K562 (cell line): ENCODE measurements around the gene ABCG1.

ENCODE experiments used
- BCL6 ChIP-seq: fragments of 250-450 bp; sonication (Bioruptor Pico); IDR thresholded peaks from 2 replicates; pipeline ENCODE4 v1.4.0; 2020
- BRCA1 ChIP-seq, 2 experiments: fragments of 450-650 bp in 1 of 2; sonication (generic) in 1 of 2; formaldehyde crosslinking in 1 of 2; IDR thresholded peaks; 2 replicates each; pipeline versions ENCODE4 v1.5.0 to v1.6.1; 2017 to 2020; ENCODE audit warnings: mild to moderate bottlenecking in 1 of 2, missing genetic modification reagents in 1 of 2
- CHD2 ChIP-seq: IDR thresholded peaks from 2 replicates; pipeline ENCODE4 v1.6.1; 2011; ENCODE audit warnings: low read depth, low read length
- DMBX1 ChIP-seq: fragments of 250-450 bp; sonication (Bioruptor Pico); IDR thresholded peaks from 2 replicates; pipeline ENCODE4 v1.8.0; 2022; ENCODE audit warnings: inconsistent platforms, mild to moderate bottlenecking, moderate library complexity, borderline replicate concordance
- EZH2 ChIP-seq: IDR thresholded peaks from 2 replicates; pipeline ENCODE4 v1.6.1; 2012; ENCODE audit warnings: low read depth, mild to moderate bottlenecking, inconsistent platforms, low read length, borderline replicate concordance
- GABPA ChIP-seq: fragments of 200-800 bp; sonication (Bioruptor generic); conservative IDR thresholded peaks from 2 replicates; pipeline ENCODE4 v1.6.1; 2016; ENCODE audit warnings: low read depth, missing genetic modification characterization, missing compliant biosample characterization
- MTA1 ChIP-seq: fragments of 450-650 bp; IDR thresholded peaks from 2 replicates; pipeline ENCODE4 v1.6.1; 2017; ENCODE audit warnings: borderline replicate concordance
- NFYB ChIP-seq: IDR thresholded peaks from 2 replicates; pipeline ENCODE4 v1.6.1; 2011; ENCODE audit warnings: mild to moderate bottlenecking, moderate library complexity; ENCODE audit not compliant: insufficient read length; ENCODE audit errors: extremely low read depth
- TRIM25 ChIP-seq: fragments of 450-650 bp; IDR thresholded peaks from 2 replicates; pipeline ENCODE4 v1.7.0; 2016; ENCODE audit warnings: borderline replicate concordance
- ZNF124 ChIP-seq: sonication (generic); formaldehyde crosslinking; IDR thresholded peaks from 2 replicates; pipeline ENCODE4 v1.8.1; 2022; ENCODE audit warnings: missing genetic modification reagents
- ZNF695 ChIP-seq: fragments of 450-650 bp; formaldehyde crosslinking; IDR thresholded peaks from 2 replicates; pipeline ENCODE4 v1.4.0; 2020; ENCODE audit warnings: mild to moderate bottlenecking, moderate library complexity
- TF ChIP-seq, protein P1 (sequence below): fragments of 450-650 bp; formaldehyde crosslinking; IDR thresholded peaks from 2 replicates; pipeline ENCODE4 v1.4.0; 2022; ENCODE audit warnings: mild to moderate bottlenecking, moderate library complexity
- TF ChIP-seq, protein P2 (sequence below), 3 experiments: IDR thresholded peaks in 2 of 3; conservative IDR thresholded peaks in 1 of 3; 2 replicates each; pipeline ENCODE4 v1.5.1; 2011 to 2012; ENCODE audit warnings: low read length in 3 of 3, mild to moderate bottlenecking in 3 of 3, control low read depth in 2 of 3, improper control_type of control experiment in 1 of 3, inconsistent platforms in 1 of 3, low read depth in 1 of 3, mixed read lengths in 1 of 3, moderate library complexity in 1 of 3; ENCODE audit not compliant: insufficient read depth in 2 of 3

GRCh38 chr21:42221581-42222345 is 2.8 kb downstream of the ABCG1 start:
- TF ChIP-seq DMBX1 (CRISPR knock-in tag) (no peak), EZH2 (no peak), MTA1 (no peak), GABPA (no peak), ZNF695 (CRISPR knock-in tag) (no peak), NFYB (no peak), BCL6 (CRISPR knock-in tag) (no peak), BRCA1 (IDR thresholded peaks at IDR 0.05) (no peak), BRCA1 (CRISPR knock-in tag; IDR thresholded peaks at IDR 0.05) (no peak), CHD2 (no peak), TRIM25 (no peak), ZNF124 (CRISPR knock-in tag) (no peak)
- TF ChIP-seq, protein P1, sequence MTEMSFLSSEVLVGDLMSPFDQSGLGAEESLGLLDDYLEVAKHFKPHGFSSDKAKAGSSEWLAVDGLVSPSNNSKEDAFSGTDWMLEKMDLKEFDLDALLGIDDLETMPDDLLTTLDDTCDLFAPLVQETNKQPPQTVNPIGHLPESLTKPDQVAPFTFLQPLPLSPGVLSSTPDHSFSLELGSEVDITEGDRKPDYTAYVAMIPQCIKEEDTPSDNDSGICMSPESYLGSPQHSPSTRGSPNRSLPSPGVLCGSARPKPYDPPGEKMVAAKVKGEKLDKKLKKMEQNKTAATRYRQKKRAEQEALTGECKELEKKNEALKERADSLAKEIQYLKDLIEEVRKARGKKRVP (CRISPR knock-in tag), result no peak
- TF ChIP-seq, protein P2, sequence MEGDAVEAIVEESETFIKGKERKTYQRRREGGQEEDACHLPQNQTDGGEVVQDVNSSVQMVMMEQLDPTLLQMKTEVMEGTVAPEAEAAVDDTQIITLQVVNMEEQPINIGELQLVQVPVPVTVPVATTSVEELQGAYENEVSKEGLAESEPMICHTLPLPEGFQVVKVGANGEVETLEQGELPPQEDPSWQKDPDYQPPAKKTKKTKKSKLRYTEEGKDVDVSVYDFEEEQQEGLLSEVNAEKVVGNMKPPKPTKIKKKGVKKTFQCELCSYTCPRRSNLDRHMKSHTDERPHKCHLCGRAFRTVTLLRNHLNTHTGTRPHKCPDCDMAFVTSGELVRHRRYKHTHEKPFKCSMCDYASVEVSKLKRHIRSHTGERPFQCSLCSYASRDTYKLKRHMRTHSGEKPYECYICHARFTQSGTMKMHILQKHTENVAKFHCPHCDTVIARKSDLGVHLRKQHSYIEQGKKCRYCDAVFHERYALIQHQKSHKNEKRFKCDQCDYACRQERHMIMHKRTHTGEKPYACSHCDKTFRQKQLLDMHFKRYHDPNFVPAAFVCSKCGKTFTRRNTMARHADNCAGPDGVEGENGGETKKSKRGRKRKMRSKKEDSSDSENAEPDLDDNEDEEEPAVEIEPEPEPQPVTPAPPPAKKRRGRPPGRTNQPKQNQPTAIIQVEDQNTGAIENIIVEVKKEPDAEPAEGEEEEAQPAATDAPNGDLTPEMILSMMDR (IDR thresholded peaks at IDR 0.05 in 2 of 3, conservative IDR thresholded peaks at IDR 0.05 in 1 of 3; ENCODE audit: insufficient read depth in 2 of 3, low read depth in 1 of 3, low read length in 3 of 3), result no peak
